AG04449 (cell line): ENCODE results near the gene SEMA3F.

Experiments
- CTCF ChIA-PET: fragments of 350-600 bp; formaldehyde crosslinking; extraction: SDS; loops from one replicate; lab custom pipeline; 2021; ENCODE audit warnings: antibody characterized with exemption; lab: Yijun Ruan, JAX
- POLR2A ChIA-PET: fragments of 400-600, 350-600 bp; formaldehyde crosslinking; extraction: SDS; loops from one replicate; lab custom pipeline; 2020; ENCODE audit warnings: antibody characterized with exemption, inconsistent platforms; lab: Yijun Ruan, JAX
- DNase-seq: peaks from one replicate; pipeline ENCODE4 v3.0.0-alpha.2; 2010; ENCODE audit warnings: low read depth, low spot score
- H3K4me3 ChIP-seq: 2 replicates; pipeline ENCODE4 v1.5.1; 2011; ENCODE audit warnings: low read depth, mild to moderate bottlenecking, control low read depth, low read length
- TF ChIP-seq, protein P1 (sequence below): IDR thresholded peaks from one replicate; pipeline ENCODE4 v1.5.1; 2011; ENCODE audit warnings: mild to moderate bottlenecking, moderate library complexity, low read length, control low read depth, inconsistent platforms; ENCODE audit not compliant: insufficient read depth; ENCODE audit errors: missing control alignments

Gene SEMA3F

GRCh38 chr3:50120364-50121071 lies 34.6 kb upstream of the SEMA3F start:
- TF ChIP-seq, protein P1, sequence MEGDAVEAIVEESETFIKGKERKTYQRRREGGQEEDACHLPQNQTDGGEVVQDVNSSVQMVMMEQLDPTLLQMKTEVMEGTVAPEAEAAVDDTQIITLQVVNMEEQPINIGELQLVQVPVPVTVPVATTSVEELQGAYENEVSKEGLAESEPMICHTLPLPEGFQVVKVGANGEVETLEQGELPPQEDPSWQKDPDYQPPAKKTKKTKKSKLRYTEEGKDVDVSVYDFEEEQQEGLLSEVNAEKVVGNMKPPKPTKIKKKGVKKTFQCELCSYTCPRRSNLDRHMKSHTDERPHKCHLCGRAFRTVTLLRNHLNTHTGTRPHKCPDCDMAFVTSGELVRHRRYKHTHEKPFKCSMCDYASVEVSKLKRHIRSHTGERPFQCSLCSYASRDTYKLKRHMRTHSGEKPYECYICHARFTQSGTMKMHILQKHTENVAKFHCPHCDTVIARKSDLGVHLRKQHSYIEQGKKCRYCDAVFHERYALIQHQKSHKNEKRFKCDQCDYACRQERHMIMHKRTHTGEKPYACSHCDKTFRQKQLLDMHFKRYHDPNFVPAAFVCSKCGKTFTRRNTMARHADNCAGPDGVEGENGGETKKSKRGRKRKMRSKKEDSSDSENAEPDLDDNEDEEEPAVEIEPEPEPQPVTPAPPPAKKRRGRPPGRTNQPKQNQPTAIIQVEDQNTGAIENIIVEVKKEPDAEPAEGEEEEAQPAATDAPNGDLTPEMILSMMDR: no peak
- no peak overlapping the region for H3K4me3 ChIP-seq
- DNase-seq: no peak
- CTCF ChIA-PET: interaction anchor here (0.8 to 31.5 kb wide), 26 partner anchors 8 to 145 kb away, joined by 3 to 817 read pairs (median 7); partner anchors contain the start of gene GNAT1
- POLR2A ChIA-PET: interaction anchor here (1.1 to 1.2 kb wide), 2 partner anchors 69 to 115 kb away, joined by 3 to 5 read pairs; partner anchors contain the start of gene GNAI2

DNA sequence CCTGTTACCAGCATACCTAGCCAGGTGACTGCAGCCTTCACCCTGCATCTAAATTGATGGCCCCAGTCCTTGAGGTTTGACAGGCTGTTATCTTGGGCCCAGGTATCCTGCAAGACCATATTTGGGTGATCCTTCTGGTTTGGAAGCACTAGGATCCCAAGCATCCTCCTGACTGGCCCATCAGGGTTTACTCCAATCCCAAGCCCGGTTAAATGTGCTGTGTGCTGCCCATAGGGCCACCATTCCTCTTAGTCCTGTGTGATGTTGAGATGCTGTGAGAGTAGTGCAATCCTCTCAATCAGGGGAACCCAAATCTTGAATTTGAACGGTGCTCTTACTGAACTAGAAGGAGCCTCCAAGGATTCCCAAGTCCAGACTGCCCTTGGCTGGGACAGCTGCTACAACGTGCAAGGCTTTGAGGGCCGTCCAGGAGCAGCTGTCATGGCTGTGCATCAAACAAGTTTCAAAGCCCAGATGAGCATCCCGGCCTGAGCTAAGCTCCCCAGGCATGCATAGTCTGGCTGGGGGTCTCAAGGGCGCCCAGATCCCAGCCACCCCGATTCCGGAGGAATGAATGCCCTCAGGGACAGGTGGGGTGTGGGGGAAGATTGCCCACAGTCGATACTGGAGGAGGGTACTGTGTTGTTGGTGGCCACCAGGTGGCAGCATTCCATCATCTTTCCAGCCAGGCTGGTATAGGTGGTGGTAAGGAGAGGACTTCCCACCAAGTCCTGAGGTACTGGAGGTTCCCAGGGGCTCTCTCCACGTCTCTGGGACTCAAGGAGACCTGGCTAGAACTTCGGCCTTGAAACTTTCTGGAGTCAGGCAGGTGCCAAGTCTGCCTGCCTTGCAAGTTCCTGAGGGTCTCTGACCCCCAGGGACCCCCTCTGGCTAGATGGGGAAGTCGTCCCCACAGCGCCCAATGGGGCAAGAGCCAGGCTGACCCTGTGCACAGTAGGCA lies 33.8 kb upstream of the SEMA3F start:
- TF ChIP-seq, protein P1: peak; percentile 79
- CTCF ChIA-PET: interaction anchor here (0.7 to 31.5 kb wide), 34 partner anchors 8 to 177 kb away, joined by 3 to 817 read pairs (median 5); partner anchors contain the start of genes GNAT1, HYAL3 and NAA80
- H3K4me3 ChIP-seq: no peak overlapping the region
- POLR2A ChIA-PET: interaction anchor here (1.1 to 1.2 kb wide), 3 partner anchors 44 to 114 kb away, joined by 3 to 5 read pairs (median 3); partner anchors contain the start of gene GNAI2
- peak; percentile 21 for DNase-seq

DNA sequence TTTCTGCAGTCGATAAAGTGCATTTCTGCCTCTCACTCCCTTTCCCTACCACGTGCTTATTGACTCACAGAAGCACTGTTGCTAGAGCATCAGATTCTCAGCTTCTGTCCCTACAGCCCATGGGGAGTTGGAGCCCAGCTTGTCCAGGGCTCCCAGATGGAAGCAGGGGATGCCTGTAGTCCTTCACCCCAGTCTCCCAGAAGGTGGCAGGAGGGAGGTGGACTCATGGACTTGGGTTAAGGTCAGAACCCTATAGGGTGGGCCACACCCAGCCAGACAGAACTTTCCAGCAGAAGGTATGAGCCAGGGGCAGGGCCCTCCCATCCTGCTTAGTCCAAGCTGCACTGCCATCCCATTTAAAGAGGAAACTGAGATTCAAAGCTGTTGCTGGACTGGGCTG lies 33.1 kb upstream of the SEMA3F start:
- H3K4me3 ChIP-seq: no peak overlapping the region
- TF ChIP-seq, protein P1: no peak
- POLR2A ChIA-PET: interaction anchor here (0.7 to 1.1 kb wide), 2 partner anchors 43 to 59 kb away, joined by 3 read pairs; no protein-coding TSS in a partner anchor

DNA sequence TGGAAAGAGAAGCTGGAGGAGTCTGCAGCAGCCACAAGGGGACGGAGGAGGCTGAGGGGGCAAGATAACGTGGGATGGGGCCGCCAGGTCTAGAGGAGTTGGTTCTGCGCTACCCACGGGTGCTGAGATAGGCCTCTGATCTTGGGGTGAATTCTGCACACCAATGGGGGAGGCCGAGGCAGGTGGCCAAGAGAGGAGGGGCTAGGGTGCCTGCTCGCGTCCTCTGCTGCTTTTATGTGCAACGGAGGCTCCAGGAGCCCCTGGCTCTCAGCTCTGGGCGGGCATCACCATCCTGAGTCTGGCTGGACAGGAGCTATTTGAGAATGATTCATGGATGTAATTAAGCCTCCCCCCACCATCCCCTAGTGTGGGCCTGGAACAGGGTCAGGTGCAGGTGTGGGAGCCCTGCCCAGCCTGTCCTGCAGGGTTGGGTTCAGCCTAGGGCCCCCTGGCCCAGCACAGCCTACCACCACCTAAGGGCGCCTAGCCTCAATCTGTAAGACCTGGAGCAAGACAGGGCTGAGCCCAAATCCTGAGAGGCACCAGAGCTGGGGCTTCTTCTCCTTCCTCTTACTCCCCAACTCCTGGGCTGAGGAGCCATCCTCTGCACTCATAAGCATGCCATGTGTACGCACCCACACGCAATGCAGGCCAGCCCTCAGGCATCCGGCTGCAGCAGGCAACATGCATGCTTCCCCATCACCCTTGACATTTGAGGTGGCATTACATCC lies 32.3 kb upstream of the SEMA3F start:
- ChIA-PET POLR2A (interaction anchor here (0.6 to 1.1 kb wide), 4 partner anchors 34 to 180 kb away, joined by 3 to 4 read pairs (median 3); no protein-coding TSS in a partner anchor), CTCF (interaction anchor here (0.7 to 31.5 kb wide), 24 partner anchors 10 to 176 kb away, joined by 3 to 817 read pairs (median 5); partner anchors contain the start of genes GNAT1, HYAL3 and NAA80)
- H3K4me3 ChIP-seq: no peak overlapping the region
- DNase-seq: no peak
- TF ChIP-seq, protein P1: no peak

More for the DNA sequence above, 33.1 kb upstream of the SEMA3F start:
- CTCF ChIA-PET: interaction anchor here (0.7 to 31.5 kb wide), 24 partner anchors 9 to 177 kb away, joined by 3 to 817 read pairs (median 5); partner anchors contain the start of genes GNAT1, HYAL3 and NAA80
- DNase-seq: no peak

- POLR2A ChIA-PET: interaction anchor here (0.6 kb wide), 1 partner anchor 181 kb away, joined by 4 read pairs; no protein-coding TSS in a partner anchor
- no peak for DNase-seq
- TF ChIP-seq, protein P1: no peak
- CTCF ChIA-PET: interaction anchor here (1.0 to 31.5 kb wide), 14 partner anchors 9 to 146 kb away, joined by 3 to 817 read pairs (median 6); partner anchors contain the start of gene GNAT1
- no peak overlapping the region for H3K4me3 ChIP-seq
Measured at GRCh38 chr3:50123394-50124051, 31.6 kb upstream of the SEMA3F start.
